SK-N-MC (cell line): Measurements from ENCODE around the gene FER.

Experiments
- DNase-seq: peaks from one replicate; pipeline ENCODE4 v3.0.0-alpha.2; 2011; ENCODE audit warnings: low read depth, low spot score
- H3K27ac ChIP-seq: fragments of 200-600 bp; sonication (generic); 2 replicates; pipeline ENCODE4 v1.5.1; 2016; ENCODE audit warnings: mixed run types
- H3K36me3 ChIP-seq: fragments of 200-600 bp; sonication (generic); 2 replicates; pipeline ENCODE4 v1.6.1; 2017; ENCODE audit warnings: antibody characterized with exemption, low read length, mixed read lengths; ENCODE audit not compliant: insufficient read depth
- H3K4me3 ChIP-seq: fragments of 200-600 bp; sonication (generic); 2 replicates; pipeline ENCODE4 v1.5.1; 2016
- H3K9ac ChIP-seq: fragments of 200-600 bp; sonication (generic); 2 replicates; pipeline ENCODE4 v1.8.0; 2017; ENCODE audit warnings: mixed run types, mixed read lengths; ENCODE audit not compliant: insufficient read length
- H3K9me3 ChIP-seq: fragments of 200-600 bp; sonication (generic); 2 replicates; pipeline ENCODE4 v1.6.1; 2017; ENCODE audit warnings: low read depth, mild to moderate bottlenecking, antibody characterized with exemption, low read length, moderate library complexity, mixed read lengths
- EZH2 ChIP-seq: fragments of 200-600 bp; sonication (generic); IDR thresholded peaks from one replicate; pipeline ENCODE4 v1.6.1; 2017; ENCODE audit warnings: antibody characterized with exemption
- FOXP2 ChIP-seq: optimal IDR thresholded peaks from 2 replicates; pipeline ENCODE3; 2011; ENCODE audit warnings: mild to moderate bottlenecking, moderate library complexity; ENCODE audit not compliant: insufficient read depth; ENCODE audit errors: extremely low read length, control extremely low read depth
- POLR2AphosphoS5 ChIP-seq: IDR thresholded peaks from 2 replicates; pipeline ENCODE4 v1.6.1; 2012; ENCODE audit warnings: mild to moderate bottlenecking, low read depth, low read length, borderline replicate concordance

The FER gene

GRCh38 chr5:108935611-108936010 is 187.9 kb downstream of the FER start:
- no peak for TF ChIP-seq POLR2AphosphoS5
- no peak for TF ChIP-seq EZH2
- TF ChIP-seq FOXP2 = no peak
- Histone ChIP-seq H3K27ac (no peak overlapping the region), H3K9me3 (no peaks in the 10 kb centered on the region), H3K36me3 (no peaks in the 10 kb centered on the region), H3K4me3 (no peak overlapping the region), H3K9ac (no peak overlapping the region)
- DNase-seq = no peak

GRCh38 chr5:108937221-108937620 is 189.5 kb downstream of the FER start:
- H3K4me3 ChIP-seq = no peak overlapping the region
- no peak for TF ChIP-seq POLR2AphosphoS5
- TF ChIP-seq EZH2 = no peak
- TF ChIP-seq FOXP2 = no peak
- no peaks in the 10 kb centered on the region for H3K9me3 ChIP-seq
- no peak for DNase-seq
- H3K27ac ChIP-seq = no peak overlapping the region
- H3K9ac ChIP-seq = no peak overlapping the region
- no peaks in the 10 kb centered on the region for H3K36me3 ChIP-seq

GRCh38 chr5:108940506-108940905 is 192.8 kb downstream of the FER start:
- Histone ChIP-seq H3K9me3 (no peaks in the 10 kb centered on the region), H3K4me3 (no peak overlapping the region), H3K9ac (no peak overlapping the region), H3K36me3 (no peaks in the 10 kb centered on the region), H3K27ac (no peak overlapping the region)
- TF ChIP-seq EZH2 (no peak), POLR2AphosphoS5 (no peak), FOXP2 (no peak)
- DNase-seq = no peak

- DNase-seq = no peak
- Histone ChIP-seq H3K9me3 (no peaks in the 10 kb centered on the region), H3K36me3 (no peaks in the 10 kb centered on the region), H3K9ac (no peak overlapping the region), H3K4me3 (no peak overlapping the region), H3K27ac (peak overlapping the region; percentile 89; the same call in 1 of the 2 replicates)
- TF ChIP-seq POLR2AphosphoS5 = no peak
- no peak for TF ChIP-seq EZH2
- TF ChIP-seq FOXP2 = no peak
Observed at GRCh38 chr5:108941746-108942145, 194.0 kb downstream of the FER start.

- DNase-seq = peak; percentile 89
- Histone ChIP-seq H3K4me3 (peak overlapping the region; percentile 74), H3K36me3 (peaks cover 2% of the 10 kb centered on the region; the same call in 1 of the 2 replicates), H3K9me3 (no peaks in the 10 kb centered on the region), H3K27ac (peak overlapping the region; percentile 89), H3K9ac (peak overlapping the region; percentile 49)
- no peak; the same call in 1 of the 2 replicates for TF ChIP-seq POLR2AphosphoS5
- TF ChIP-seq FOXP2 = no peak
- TF ChIP-seq EZH2 = no peak
Observed at GRCh38 chr5:108942701-108943100, 195.0 kb downstream of the FER start.

- TF ChIP-seq POLR2AphosphoS5 (no peak), FOXP2 (no peak), EZH2 (no peak)
- no peak for DNase-seq
- H3K27ac ChIP-seq = no peak overlapping the region
- H3K9ac ChIP-seq = no peak overlapping the region
- no peak overlapping the region for H3K4me3 ChIP-seq
- H3K36me3 ChIP-seq = peaks cover 2% of the 10 kb centered on the region; the same call in 1 of the 2 replicates
- no peaks in the 10 kb centered on the region for H3K9me3 ChIP-seq
Observed at GRCh38 chr5:108945094-108945493, 197.4 kb downstream of the FER start.

- DNase-seq = no peak
- Histone ChIP-seq H3K27ac (no peak overlapping the region), H3K36me3 (peaks cover 2% of the 10 kb centered on the region; the same call in 1 of the 2 replicates), H3K9ac (no peak overlapping the region), H3K4me3 (no peak overlapping the region), H3K9me3 (no peaks in the 10 kb centered on the region)
- TF ChIP-seq FOXP2 = no peak
- TF ChIP-seq EZH2 = no peak
- no peak for TF ChIP-seq POLR2AphosphoS5
Observed at GRCh38 chr5:108946008-108946407, 198.3 kb downstream of the FER start.

GRCh38 chr5:108947164-108947563 is 199.5 kb downstream of the FER start:
- TF ChIP-seq EZH2 (no peak), FOXP2 (no peak), POLR2AphosphoS5 (no peak)
- peaks cover 2% of the 10 kb centered on the region; the same call in 1 of the 2 replicates for H3K36me3 ChIP-seq
- no peaks in the 10 kb centered on the region for H3K9me3 ChIP-seq
- H3K27ac ChIP-seq = no peak overlapping the region
- no peak for DNase-seq
- no peak overlapping the region for H3K4me3 ChIP-seq
- H3K9ac ChIP-seq = no peak overlapping the region

GRCh38 chr5:108950276-108950675 is 202.6 kb downstream of the FER start:
- peaks cover 2% of the 10 kb centered on the region; the same call in 1 of the 2 replicates for H3K36me3 ChIP-seq
- no peak for DNase-seq
- H3K27ac ChIP-seq = no peak overlapping the region
- no peak for TF ChIP-seq EZH2
- TF ChIP-seq FOXP2 = no peak
- no peak for TF ChIP-seq POLR2AphosphoS5
- H3K9ac ChIP-seq = no peak overlapping the region
- no peak overlapping the region for H3K4me3 ChIP-seq
- no peaks in the 10 kb centered on the region for H3K9me3 ChIP-seq

- Histone ChIP-seq H3K9me3 (no peaks in the 10 kb centered on the region), H3K9ac (no peak overlapping the region), H3K36me3 (no peaks in the 10 kb centered on the region), H3K4me3 (no peak overlapping the region), H3K27ac (no peak overlapping the region)
- no peak for DNase-seq
- TF ChIP-seq FOXP2 (no peak), EZH2 (no peak), POLR2AphosphoS5 (no peak)
Observed at GRCh38 chr5:108953940-108954339, 206.2 kb downstream of the FER start.
